CD8-positive, alpha-beta memory T cell (primary cell): Measurements from ENCODE around the gene TMEM240. TPM values are rescaled to one million over a fixed set of nuclear protein-coding genes. Genes with fewer than 3 reads are reported as not detected.

Experiments used
- CTCF ChIA-PET: fragments of 350-600 bp; sonication (Branson Sonifier 250); formaldehyde crosslinking; loops from one replicate; lab custom pipeline; 2021; ENCODE audit warnings: antibody characterized with exemption; lab: Charles Lee
- POLR2A ChIA-PET: fragments of 350-600 bp; sonication (Branson Sonifier 250); formaldehyde crosslinking; loops from one replicate; lab custom pipeline; 2021; ENCODE audit warnings: antibody characterized with exemption; lab: Charles Lee
- DNase-seq, 5 donors: peaks; one replicate each; pipeline versions ENCODE4 v3.0.0 to v3.0.0-alpha.2; 2020 to 2022; ENCODE audit warnings: mixed read lengths in 1 of 5
- H3K27ac ChIP-seq: one replicate; pipeline ENCODE4 v1.7.0; 2013; ENCODE audit warnings: low read depth, mild to moderate bottlenecking, low read length, moderate library complexity
- H3K27me3 ChIP-seq: 2 replicates; pipeline ENCODE4 v1.7.0; 2013; ENCODE audit warnings: low read length, mild to moderate bottlenecking; ENCODE audit not compliant: insufficient read depth, poor library complexity, severe bottlenecking
- H3K36me3 ChIP-seq: 2 replicates; pipeline ENCODE4 v1.7.0; 2013; ENCODE audit warnings: mild to moderate bottlenecking, low read length, moderate library complexity; ENCODE audit not compliant: insufficient read depth
- H3K4me1 ChIP-seq: 2 replicates; pipeline ENCODE4 v1.7.0; 2013; ENCODE audit warnings: mild to moderate bottlenecking, low read length, moderate library complexity; ENCODE audit not compliant: insufficient read depth
- H3K4me3 ChIP-seq: 2 replicates; pipeline ENCODE4 v1.7.0; 2013; ENCODE audit warnings: mild to moderate bottlenecking, low read length
- H3K9me3 ChIP-seq: 2 replicates; pipeline ENCODE4 v1.7.0; 2013; ENCODE audit warnings: mild to moderate bottlenecking, low read length
- H3K27ac Mint-ChIP-seq, 8 donors: one replicate each; pipeline ENCODE4 v1.8.0; 2020 to 2021; ENCODE audit warnings: mixed read lengths in 8 of 8, mild to moderate bottlenecking in 6 of 8, inconsistent platforms in 3 of 8, moderate library complexity in 3 of 8
- H3K27me3 Mint-ChIP-seq, 2 donors: one replicate each; pipeline ENCODE4 v1.8.0; 2020 to 2021; ENCODE audit warnings: mixed read lengths in 2 of 2, mild to moderate bottlenecking in 1 of 2, moderate library complexity in 1 of 2
- H3K36me3 Mint-ChIP-seq, 3 donors: one replicate each; pipeline ENCODE4 v1.8.0; 2020 to 2021; ENCODE audit warnings: mixed read lengths in 3 of 3, inconsistent platforms in 1 of 3, mild to moderate bottlenecking in 1 of 3
- H3K4me1 Mint-ChIP-seq, 3 donors: one replicate each; pipeline ENCODE4 v1.8.0; 2020 to 2021; ENCODE audit warnings: mixed read lengths in 3 of 3, inconsistent platforms in 1 of 3, mild to moderate bottlenecking in 1 of 3
- H3K4me3 Mint-ChIP-seq, 7 donors: one replicate each; pipeline ENCODE4 v1.8.0; 2020 to 2021; ENCODE audit warnings: mixed read lengths in 7 of 7, mild to moderate bottlenecking in 6 of 7, moderate library complexity in 4 of 7, inconsistent platforms in 2 of 7
- H3K9me3 Mint-ChIP-seq, 5 donors: one replicate each; pipeline ENCODE4 v1.8.0; 2020 to 2022; ENCODE audit warnings: mixed read lengths in 5 of 5, mild to moderate bottlenecking in 3 of 5, moderate library complexity in 2 of 5, inconsistent platforms in 1 of 5
- polyA plus RNA-seq: library from polyadenylated mRNA; unstranded; fragments of 300-500 nt; fragmentation: Illumina TruSeq; gene quantifications from one replicate; pipeline ENCODE4 v1.2.3, GENCODE V29; 2021
- total RNA-seq, 2 experiments: library from RNA; stranded (reverse); gene quantifications; one replicate each; pipeline ENCODE4 v1.2.3, GENCODE V29; 2021

The TMEM240 gene
- total and polyA plus RNA-seq, 3 experiments from 2014 or later = 0.33 to 0.59 TPM; not detected in 1

DNA sequence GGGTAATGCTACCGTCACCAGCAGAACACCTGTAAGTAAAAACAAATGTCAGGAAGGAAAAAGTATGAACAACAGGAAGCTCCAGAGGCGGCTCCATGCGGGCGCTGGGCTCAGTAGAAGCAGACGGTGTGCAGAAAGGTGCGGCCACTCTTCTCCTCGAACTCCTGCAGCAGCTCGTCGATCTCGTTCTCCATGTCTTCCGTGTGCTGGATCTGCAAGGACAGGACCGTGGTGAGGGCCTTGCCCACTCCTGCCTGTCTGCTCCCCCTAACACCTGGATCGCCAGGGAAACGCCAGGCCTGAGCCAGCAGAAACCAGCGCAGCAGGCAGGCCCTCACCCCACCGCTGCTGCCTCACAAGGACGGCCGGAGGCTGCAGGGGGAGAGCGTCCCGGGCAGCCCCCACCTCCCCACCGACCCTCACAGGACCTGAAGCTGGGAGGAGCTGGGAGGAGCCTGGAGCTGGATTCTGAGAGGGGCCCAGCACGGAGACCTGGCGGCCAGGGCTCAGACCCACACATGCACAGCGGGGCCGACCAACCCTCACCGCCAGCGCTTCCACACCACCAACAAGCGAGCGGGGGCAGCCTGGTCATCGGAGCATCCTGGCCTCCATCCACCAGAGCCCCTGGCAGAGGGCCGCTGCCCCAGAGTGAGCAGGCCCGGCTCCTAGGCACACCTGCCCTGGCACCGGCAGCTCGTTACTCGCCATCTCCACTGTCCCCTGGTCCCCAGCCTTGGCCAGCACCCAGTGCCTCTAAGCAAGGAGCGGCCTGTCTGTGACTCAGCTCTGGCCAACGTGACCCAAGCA lies 1.7 kb upstream of the TMEM240 start:
- CTCF ChIA-PET = no interaction called here
- Mint-ChIP-seq H3K4me3 (peak overlapping the region; percentile 55 to 74 (median 66)), H3K36me3 (peaks cover 0 to 22% (median 0%) of the 10 kb centered on the region in 3 donors), H3K4me1 (peaks cover 0 to 10% (median 2%) of the 10 kb centered on the region in 3 donors), H3K27me3 (no peaks in the 10 kb centered on the region), H3K27ac (peak overlapping the region in 4 of 8 donors; percentile 36 to 70 (median 47)), H3K9me3 (no peaks in the 10 kb centered on the region)
- DNase-seq = no peak
- Histone ChIP-seq H3K4me3 (no peak overlapping the region), H3K36me3 (no peaks in the 10 kb centered on the region), H3K4me1 (no peaks in the 10 kb centered on the region), H3K27ac (no peak overlapping the region), H3K27me3 (no peaks in the 10 kb centered on the region), H3K9me3 (no peaks in the 10 kb centered on the region)
- POLR2A ChIA-PET = no interaction called here

DNA sequence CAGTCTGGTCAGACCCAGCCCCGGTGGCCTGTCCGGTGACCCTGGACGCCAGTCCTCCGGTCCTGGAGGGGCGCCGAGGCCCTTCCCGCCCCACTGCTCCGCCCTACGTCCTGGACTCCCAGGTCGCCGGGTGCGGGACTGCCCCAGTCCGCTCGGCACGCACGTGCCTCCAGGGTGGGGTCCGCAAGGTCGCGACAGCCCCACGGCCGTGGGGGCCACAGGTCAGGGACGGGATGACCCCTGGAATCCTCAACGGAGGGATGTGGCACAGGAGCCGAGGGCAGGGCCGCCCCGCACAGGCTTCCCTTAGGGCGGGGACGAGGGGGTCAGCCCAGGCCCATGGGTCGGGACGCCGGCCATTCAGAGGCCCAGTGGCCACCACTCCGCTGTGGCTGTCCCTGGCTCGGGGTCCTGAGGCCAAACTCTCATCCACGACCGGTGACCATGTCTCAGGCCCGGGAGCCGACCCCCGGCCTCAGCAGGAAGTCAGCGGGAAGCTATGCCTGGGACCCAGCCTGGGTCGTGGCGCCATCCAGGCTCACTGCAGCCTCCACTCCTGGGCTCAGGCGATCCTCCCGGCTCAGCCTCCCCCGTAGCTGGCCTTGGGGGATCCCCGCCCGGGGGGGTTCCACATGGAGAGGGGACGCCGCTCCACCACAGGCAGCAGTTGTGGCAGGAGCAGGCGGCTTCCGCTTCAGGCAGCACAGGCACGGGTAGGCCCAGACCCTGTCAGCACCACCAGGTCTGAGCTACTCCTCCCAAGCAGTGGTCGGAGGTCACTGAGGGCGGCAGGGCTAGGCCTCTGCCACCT lies 599 bp upstream of the TMEM240 start:
- Mint-ChIP-seq H3K27ac (peak overlapping the region in 1 of 8 donors; percentile 57), H3K9me3 (no peaks in the 10 kb centered on the region), H3K4me3 (peak overlapping the region; percentile 55 to 74 (median 66)), H3K36me3 (peaks cover 0 to 22% (median 0%) of the 10 kb centered on the region in 3 donors), H3K27me3 (no peaks in the 10 kb centered on the region), H3K4me1 (peaks cover 0 to 10% (median 2%) of the 10 kb centered on the region in 3 donors)
- H3K27ac ChIP-seq = no peak overlapping the region
- H3K4me3 ChIP-seq = no peak overlapping the region
- ChIA-PET POLR2A (interaction anchor here (0.6 kb wide), 1 partner anchor 296 kb away, joined by 7 read pairs; no protein-coding TSS in a partner anchor), CTCF (no interaction called here)
- no peak for DNase-seq
- H3K9me3 ChIP-seq = no peaks in the 10 kb centered on the region
- H3K4me1 ChIP-seq = no peaks in the 10 kb centered on the region
- no peaks in the 10 kb centered on the region for H3K36me3 ChIP-seq
- H3K27me3 ChIP-seq = no peaks in the 10 kb centered on the region

DNA sequence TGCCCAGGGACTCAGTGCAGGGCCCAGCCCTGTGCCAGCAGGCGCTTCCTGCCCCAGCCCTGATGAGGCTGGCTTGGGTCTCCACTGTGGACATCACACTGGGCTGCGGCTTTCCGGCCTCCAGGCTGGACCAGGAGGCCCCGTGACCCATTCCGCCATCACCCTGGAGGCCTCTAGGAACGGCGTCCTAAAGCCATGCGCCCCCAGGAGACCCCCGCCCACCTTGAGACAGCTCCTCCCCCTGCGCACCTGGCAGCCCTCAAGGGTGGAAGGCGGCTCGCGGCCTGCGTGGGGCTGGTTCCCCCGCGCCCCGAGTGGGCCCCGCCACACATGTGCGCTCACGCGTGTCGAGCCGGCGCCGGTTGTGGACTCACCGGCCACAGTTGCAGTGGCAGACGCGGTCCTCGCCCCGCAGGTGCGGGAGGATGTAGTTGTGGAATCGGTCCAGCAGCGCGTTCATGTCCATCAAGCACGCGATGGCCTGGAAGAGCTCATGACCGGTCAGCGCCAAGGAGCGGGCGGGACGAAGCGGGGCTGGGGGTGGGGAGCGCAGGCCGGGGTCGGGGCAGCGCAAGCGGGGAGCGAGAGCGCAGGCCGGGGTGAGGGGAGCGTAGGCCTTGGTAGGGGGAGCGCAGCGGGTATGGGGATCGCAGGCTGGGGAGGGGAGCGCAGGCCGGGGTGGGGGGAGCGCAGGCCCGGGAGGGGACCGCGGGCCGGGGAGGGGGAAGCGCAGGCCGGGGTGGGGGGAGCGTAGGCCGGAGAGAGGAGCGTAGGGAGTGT lies 924 bp downstream of the TMEM240 start:
- Mint-ChIP-seq H3K4me3 (peak overlapping the region in 6 of 7 donors; percentile 50 to 87 (median 68)), H3K27me3 (no peaks in the 10 kb centered on the region), H3K9me3 (no peaks in the 10 kb centered on the region), H3K36me3 (peaks cover 0 to 18% (median 0%) of the 10 kb centered on the region in 3 donors), H3K4me1 (peaks cover 0 to 10% (median 2%) of the 10 kb centered on the region in 3 donors), H3K27ac (peak overlapping the region in 1 of 8 donors; percentile 66)
- ChIA-PET CTCF (no interaction called here), POLR2A (interaction anchor here (0.5 kb wide), 2 partner anchors 64 to 111 kb away, joined by 3 to 6 read pairs; no protein-coding TSS in a partner anchor)
- no peaks in the 10 kb centered on the region for H3K27me3 ChIP-seq
- H3K27ac ChIP-seq = no peak overlapping the region
- no peaks in the 10 kb centered on the region for H3K36me3 ChIP-seq
- no peaks in the 10 kb centered on the region for H3K4me1 ChIP-seq
- no peaks in the 10 kb centered on the region for H3K9me3 ChIP-seq
- H3K4me3 ChIP-seq = no peak overlapping the region
- no peak for DNase-seq

DNA sequence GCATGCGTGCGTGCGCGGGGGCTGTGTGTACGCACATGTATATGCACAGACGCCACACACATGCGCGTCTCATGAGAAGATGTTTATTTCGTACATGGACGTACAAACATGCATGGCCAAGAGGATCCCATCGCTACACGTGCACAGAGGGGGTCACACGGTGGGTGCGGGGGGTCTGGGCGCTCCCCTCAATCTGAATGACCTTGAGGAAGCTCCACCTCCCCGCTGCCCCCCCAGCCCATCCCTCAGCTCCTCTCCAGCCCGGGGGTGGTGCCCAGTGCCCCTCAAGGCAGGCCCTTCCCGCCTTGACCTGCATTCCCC lies 1.5 kb downstream of the TMEM240 start:
- peak overlapping the region in 5 of 7 donors; percentile 34 to 68 (median 41) for H3K4me3 Mint-ChIP-seq
- no peaks in the 10 kb centered on the region for H3K9me3 ChIP-seq

DNA sequence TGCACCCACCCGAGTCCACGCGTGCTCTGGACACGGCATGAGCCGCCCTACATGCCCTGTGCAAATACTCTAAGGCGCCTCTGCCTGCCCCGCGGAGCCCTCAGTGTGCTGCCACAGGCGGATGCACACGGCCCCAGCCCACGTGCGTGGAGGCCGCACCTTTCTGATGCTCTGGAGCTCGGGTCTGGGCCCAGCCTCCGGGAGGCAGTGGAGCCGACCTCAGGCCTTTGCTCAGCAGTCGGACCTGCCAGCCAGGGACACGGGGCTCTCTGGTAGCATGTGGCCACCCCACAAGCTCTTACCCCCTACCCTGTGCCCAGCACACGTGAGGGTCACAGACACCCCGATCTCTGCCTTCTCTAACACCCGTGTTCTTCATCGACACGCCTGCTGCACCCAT lies 2.1 kb downstream of the TMEM240 start:
- CTCF ChIA-PET = no interaction called here
- Mint-ChIP-seq H3K36me3 (peaks cover 0 to 13% (median 0%) of the 10 kb centered on the region in 3 donors), H3K4me3 (peak overlapping the region in 6 of 7 donors; percentile 16 to 68 (median 44)), H3K27ac (no peak overlapping the region), H3K27me3 (no peaks in the 10 kb centered on the region), H3K4me1 (peaks cover 0 to 10% (median 2%) of the 10 kb centered on the region in 3 donors), H3K9me3 (no peaks in the 10 kb centered on the region)
- no peaks in the 10 kb centered on the region for H3K36me3 ChIP-seq
- no peaks in the 10 kb centered on the region for H3K27me3 ChIP-seq
- no peaks in the 10 kb centered on the region for H3K9me3 ChIP-seq
- H3K27ac ChIP-seq = no peak overlapping the region
- H3K4me3 ChIP-seq = no peak overlapping the region
- DNase-seq = no peak
- no peaks in the 10 kb centered on the region for H3K4me1 ChIP-seq
- POLR2A ChIA-PET = interaction anchor here (0.9 kb wide), 1 partner anchor 16 kb away, joined by 3 read pairs; no protein-coding TSS in a partner anchor

More for the DNA sequence above, 1.5 kb downstream of the TMEM240 start:
- Mint-ChIP-seq H3K4me1 (peaks cover 0 to 10% (median 2%) of the 10 kb centered on the region in 3 donors), H3K36me3 (peaks cover 0 to 17% (median 0%) of the 10 kb centered on the region in 3 donors), H3K9me3 (no peaks in the 10 kb centered on the region), H3K27ac (no peak overlapping the region), H3K27me3 (no peaks in the 10 kb centered on the region)
- POLR2A ChIA-PET = interaction anchor here (0.5 to 0.9 kb wide), 2 partner anchors 15 to 112 kb away, joined by 3 to 6 read pairs; no protein-coding TSS in a partner anchor
- Histone ChIP-seq H3K27ac (no peak overlapping the region), H3K36me3 (no peaks in the 10 kb centered on the region), H3K4me3 (no peak overlapping the region), H3K27me3 (no peaks in the 10 kb centered on the region), H3K4me1 (no peaks in the 10 kb centered on the region)
- DNase-seq = no peak
- CTCF ChIA-PET = no interaction called here

DNA sequence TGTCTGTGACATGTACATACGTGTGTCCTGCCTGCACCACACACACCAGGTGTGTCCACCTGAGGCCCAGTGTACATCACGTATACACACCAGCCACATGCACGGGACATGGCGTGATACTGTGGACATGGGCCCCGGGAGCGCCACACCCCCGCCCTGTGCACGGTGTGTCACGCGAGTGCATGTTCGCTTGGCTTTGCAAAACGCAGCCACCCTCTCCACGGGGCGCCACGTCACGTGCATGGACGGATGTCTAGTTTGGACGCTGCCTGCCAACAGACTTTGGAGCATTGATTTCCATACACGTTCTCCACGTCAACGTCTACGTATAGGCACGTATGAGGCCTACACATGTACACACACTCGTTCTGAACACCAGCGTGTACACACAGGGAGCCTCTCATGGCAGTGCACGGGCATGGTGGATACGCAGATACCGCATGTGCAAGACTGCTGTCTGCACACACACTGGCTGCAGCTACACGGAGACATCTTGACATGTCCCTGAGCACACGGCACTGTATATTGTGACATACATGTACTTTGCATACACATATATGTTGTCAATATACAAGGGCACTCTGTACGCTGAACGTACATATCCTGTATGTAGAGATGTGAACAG lies 2.7 kb downstream of the TMEM240 start:
- peaks cover 0 to 10% (median 0%) of the 10 kb centered on the region in 3 donors for H3K36me3 Mint-ChIP-seq
- no peak for DNase-seq
- H3K4me1 Mint-ChIP-seq = peaks cover 0 to 10% (median 2%) of the 10 kb centered on the region in 3 donors
- H3K9me3 Mint-ChIP-seq = no peaks in the 10 kb centered on the region
- H3K4me3 Mint-ChIP-seq = peak overlapping the region in 2 of 7 donors; percentile 8 to 15
- H3K4me3 ChIP-seq = no peak overlapping the region
- H3K27ac Mint-ChIP-seq = no peak overlapping the region
- H3K27me3 ChIP-seq = no peaks in the 10 kb centered on the region
- ChIA-PET CTCF (no interaction called here), POLR2A (no interaction called here)
- H3K27ac ChIP-seq = no peak overlapping the region
- H3K36me3 ChIP-seq = no peaks in the 10 kb centered on the region
- no peaks in the 10 kb centered on the region for H3K9me3 ChIP-seq
- no peaks in the 10 kb centered on the region for H3K27me3 Mint-ChIP-seq
- H3K4me1 ChIP-seq = no peaks in the 10 kb centered on the region

DNA sequence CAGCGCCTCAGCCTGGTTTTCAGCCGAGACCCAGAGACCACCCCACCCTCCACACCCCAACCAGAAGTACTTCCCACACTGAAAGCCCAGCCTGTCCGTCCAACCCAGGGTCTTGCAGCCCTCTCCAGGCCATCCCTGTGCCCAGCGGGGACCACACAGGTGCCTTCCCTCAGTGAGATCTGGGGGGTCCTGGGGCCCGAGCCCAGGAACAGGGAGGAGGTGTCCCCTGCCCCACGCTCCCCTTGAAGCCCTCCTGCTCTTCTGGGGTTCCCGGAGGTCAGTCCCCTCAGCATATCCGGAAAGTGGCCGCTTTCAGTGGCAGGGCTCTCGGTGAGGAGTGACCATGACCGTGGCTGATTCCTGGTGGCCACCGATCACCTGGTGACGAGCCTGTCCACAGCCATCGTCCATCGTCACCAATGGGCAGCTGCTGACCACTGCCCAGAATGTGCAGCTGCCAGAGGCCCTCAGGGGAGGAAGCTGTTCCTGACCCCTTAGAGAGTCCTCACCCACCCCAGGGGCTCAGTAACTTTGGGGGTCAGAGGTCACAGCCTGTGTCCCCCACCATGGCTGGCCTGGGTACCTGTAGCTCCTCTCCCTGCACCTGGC lies 3.4 kb downstream of the TMEM240 start:
- Histone ChIP-seq H3K27me3 (no peaks in the 10 kb centered on the region), H3K36me3 (no peaks in the 10 kb centered on the region), H3K27ac (no peak overlapping the region), H3K4me1 (no peaks in the 10 kb centered on the region), H3K9me3 (no peaks in the 10 kb centered on the region), H3K4me3 (no peak overlapping the region)
- no peaks in the 10 kb centered on the region for H3K27me3 Mint-ChIP-seq
- peak overlapping the region in 1 of 7 donors; percentile 57 for H3K4me3 Mint-ChIP-seq
- peaks cover under 1 to 2% (median 2%) of the 10 kb centered on the region in 5 donors for H3K9me3 Mint-ChIP-seq
- CTCF ChIA-PET = no interaction called here
- H3K4me1 Mint-ChIP-seq = peaks cover 0 to 10% (median 2%) of the 10 kb centered on the region in 3 donors
- no peak for DNase-seq
- POLR2A ChIA-PET = no interaction called here
- peaks cover 2 to 9% (median 3%) of the 10 kb centered on the region in 3 donors for H3K36me3 Mint-ChIP-seq
- no peak overlapping the region for H3K27ac Mint-ChIP-seq
